ENCODE results near the gene SRRM4.

The SRRM4 gene

GRCh38 chr12:119183942-119184695 lies 202.8 kb downstream of the SRRM4 start:
- Mint-ChIP-seq H3K4me3 (no peak overlapping the region), H3K27me3 (ENCODE audit: low read depth) (no peaks in the 10 kb centered on the region), H3K27ac (no peak overlapping the region), H3K4me1 (ENCODE audit: low read depth) (no peaks in the 10 kb centered on the region), H3K9me3 (no peaks in the 10 kb centered on the region), H3K36me3 (ENCODE audit: low read depth) (no peaks in the 10 kb centered on the region)

- H3K4me1 Mint-ChIP-seq (ENCODE audit: low read depth) = no peaks in the 10 kb centered on the region
- no peak overlapping the region for H3K27ac Mint-ChIP-seq
- H3K9me3 Mint-ChIP-seq = no peaks in the 10 kb centered on the region
- H3K36me3 Mint-ChIP-seq (ENCODE audit: low read depth) = no peaks in the 10 kb centered on the region
- no peaks in the 10 kb centered on the region for H3K27me3 Mint-ChIP-seq (ENCODE audit: low read depth)
- H3K4me3 Mint-ChIP-seq = no peak overlapping the region
Measured at GRCh38 chr12:119195256-119195655, 213.9 kb downstream of the SRRM4 start.

DNA sequence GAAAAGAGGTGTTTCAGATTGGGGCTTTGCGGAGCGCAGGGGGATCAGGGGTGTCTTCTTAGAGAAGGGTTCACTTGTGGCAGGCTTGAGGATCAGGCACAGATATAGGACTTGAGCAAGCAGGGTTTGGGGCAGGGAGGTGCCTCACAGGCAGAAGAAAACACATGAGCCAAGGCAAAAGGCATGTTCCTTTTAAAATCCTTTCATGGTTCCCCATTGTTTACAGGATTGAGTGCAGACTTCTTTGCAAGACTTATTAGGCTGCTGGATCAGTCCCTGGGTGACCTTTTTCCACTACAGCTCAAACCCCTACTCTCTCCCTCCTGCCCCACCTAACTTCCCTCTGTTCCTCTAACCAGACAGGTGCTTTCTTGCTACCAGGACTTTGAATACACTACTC lies 217.1 kb downstream of the SRRM4 start:
- no peak overlapping the region for H3K27ac Mint-ChIP-seq
- H3K4me3 Mint-ChIP-seq = no peak overlapping the region
- no peaks in the 10 kb centered on the region for H3K36me3 Mint-ChIP-seq (ENCODE audit: low read depth)
- H3K9me3 Mint-ChIP-seq = no peaks in the 10 kb centered on the region
- H3K27me3 Mint-ChIP-seq (ENCODE audit: low read depth) = no peaks in the 10 kb centered on the region
- no peaks in the 10 kb centered on the region for H3K4me1 Mint-ChIP-seq (ENCODE audit: low read depth)

GRCh38 chr12:119200601-119201000 lies 219.3 kb downstream of the SRRM4 start:
- H3K9me3 Mint-ChIP-seq = no peaks in the 10 kb centered on the region

GRCh38 chr12:119201789-119202543 lies 220.6 kb downstream of the SRRM4 start:
- Mint-ChIP-seq H3K27me3 (ENCODE audit: low read depth) (no peaks in the 10 kb centered on the region), H3K36me3 (ENCODE audit: low read depth) (no peaks in the 10 kb centered on the region), H3K9me3 (no peaks in the 10 kb centered on the region), H3K4me1 (ENCODE audit: low read depth) (no peaks in the 10 kb centered on the region), H3K4me3 (no peak overlapping the region), H3K27ac (no peak overlapping the region)

More at GRCh38 chr12:119200601-119201000, 219.3 kb downstream of the SRRM4 start:
- no peak overlapping the region for H3K4me3 Mint-ChIP-seq
- H3K27me3 Mint-ChIP-seq (ENCODE audit: low read depth) = no peaks in the 10 kb centered on the region
- H3K27ac Mint-ChIP-seq = no peak overlapping the region
- H3K4me1 Mint-ChIP-seq (ENCODE audit: low read depth) = no peaks in the 10 kb centered on the region
- no peaks in the 10 kb centered on the region for H3K36me3 Mint-ChIP-seq (ENCODE audit: low read depth)

DNA sequence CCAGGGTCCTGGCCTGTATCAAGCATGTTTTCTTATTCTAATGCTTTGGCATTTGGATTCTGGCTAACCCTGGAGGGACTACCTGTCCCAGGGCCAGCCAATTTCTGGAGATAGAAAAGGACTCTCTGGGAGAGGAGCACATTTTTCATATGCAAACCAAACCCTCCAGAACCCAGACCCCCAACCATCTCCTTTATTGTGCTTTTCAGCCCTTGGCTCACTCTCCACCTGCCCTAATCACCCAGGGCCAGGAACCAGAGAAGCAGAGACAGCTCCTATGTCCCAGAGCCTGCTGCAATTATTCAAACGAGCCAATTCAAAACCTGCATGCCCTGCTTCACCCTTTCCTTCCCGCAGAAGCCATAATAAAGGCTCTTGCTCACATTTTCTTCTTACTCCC lies 221.2 kb downstream of the SRRM4 start:
- Mint-ChIP-seq H3K27me3 (ENCODE audit: low read depth) (no peaks in the 10 kb centered on the region), H3K27ac (no peak overlapping the region), H3K36me3 (ENCODE audit: low read depth) (no peaks in the 10 kb centered on the region), H3K4me1 (ENCODE audit: low read depth) (no peaks in the 10 kb centered on the region), H3K4me3 (no peak overlapping the region), H3K9me3 (no peaks in the 10 kb centered on the region)

DNA sequence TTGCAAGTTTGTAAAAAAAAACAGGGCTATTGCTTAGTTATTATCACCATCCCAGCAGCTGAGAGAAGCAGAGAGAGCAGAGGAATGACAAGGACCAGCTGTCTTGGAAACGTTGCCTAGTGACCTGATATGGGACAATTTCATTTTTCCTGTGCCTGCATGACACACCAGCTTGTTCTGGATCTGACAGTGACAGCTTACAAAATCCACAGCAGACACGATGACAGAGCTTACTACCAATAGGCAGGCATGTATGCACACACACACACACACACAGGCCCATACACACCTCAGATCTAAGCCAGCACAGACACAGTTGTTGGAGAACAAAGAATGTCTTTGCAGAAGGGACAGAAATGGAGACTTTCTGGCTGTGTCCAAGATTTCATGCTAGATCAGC lies 222.8 kb downstream of the SRRM4 start:
- Mint-ChIP-seq H3K27me3 (ENCODE audit: low read depth) (no peaks in the 10 kb centered on the region), H3K9me3 (no peaks in the 10 kb centered on the region), H3K4me1 (ENCODE audit: low read depth) (no peaks in the 10 kb centered on the region), H3K36me3 (ENCODE audit: low read depth) (no peaks in the 10 kb centered on the region), H3K4me3 (no peak overlapping the region), H3K27ac (no peak overlapping the region)

DNA sequence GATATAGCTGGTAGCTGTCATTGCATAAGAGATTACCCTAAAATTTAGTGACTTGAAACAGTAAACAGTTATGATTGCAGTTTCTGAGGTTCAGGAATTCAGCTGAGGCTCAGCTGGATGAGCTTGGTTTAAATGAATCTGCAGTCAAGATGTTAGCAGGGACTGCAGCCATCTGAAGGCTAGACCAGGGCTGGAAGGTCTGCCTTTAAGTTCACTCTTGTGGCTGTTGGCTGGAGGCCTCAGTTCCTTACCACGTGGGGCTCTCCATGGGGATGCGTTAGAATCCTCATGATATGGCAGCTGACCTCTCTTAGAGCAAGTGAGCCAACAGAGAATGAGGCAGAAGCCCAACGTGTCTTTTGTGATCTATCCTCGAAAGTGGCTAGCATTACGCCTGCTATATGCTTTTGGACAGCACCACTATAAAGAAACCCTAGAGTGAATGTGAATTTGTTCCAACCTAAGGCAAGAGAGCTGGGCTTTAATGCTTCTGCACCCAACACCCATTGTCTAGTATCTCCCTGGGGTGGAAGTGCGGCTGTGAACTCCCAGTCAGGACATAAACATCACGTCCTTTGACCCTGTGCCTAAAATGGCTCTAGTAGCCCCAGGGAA lies 223.4 kb downstream of the SRRM4 start:
- H3K27me3 Mint-ChIP-seq (ENCODE audit: low read depth) = no peaks in the 10 kb centered on the region

DNA sequence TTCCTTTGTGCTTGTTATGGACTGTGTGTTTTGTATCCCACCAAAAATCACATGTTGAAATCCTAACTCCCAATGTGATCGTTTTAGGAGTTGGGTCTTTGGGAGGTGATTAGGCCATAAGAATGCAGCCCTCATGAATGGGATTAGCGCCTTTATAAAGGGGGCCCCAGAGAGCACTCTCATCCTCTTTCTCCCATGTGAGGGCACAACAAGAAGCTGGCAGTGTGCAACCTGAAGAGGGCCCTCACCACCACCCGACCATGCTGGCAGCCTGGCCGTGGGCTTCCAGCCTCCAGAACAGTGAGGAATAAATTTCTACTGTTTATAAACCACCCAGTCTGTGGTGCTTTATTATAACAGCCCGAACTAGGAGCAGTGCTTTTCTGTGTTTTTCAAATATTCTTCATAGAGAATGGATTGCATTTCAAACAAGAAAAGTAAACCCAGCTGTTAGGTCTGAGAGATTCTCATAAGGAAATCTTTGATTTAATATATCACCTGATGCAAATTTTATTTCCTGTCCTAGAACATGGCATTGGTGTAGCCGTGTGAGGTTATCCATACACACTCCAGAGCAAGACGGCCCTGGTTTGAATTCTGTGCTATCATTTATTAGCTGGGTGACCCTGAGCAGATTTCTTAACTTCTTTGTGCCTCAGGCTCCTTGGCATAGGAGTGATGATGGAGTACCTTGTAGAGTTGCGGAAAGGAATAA lies 225.2 kb downstream of the SRRM4 start:
- no peaks in the 10 kb centered on the region for H3K4me1 Mint-ChIP-seq (ENCODE audit: low read depth)
- H3K9me3 Mint-ChIP-seq = no peaks in the 10 kb centered on the region
- no peaks in the 10 kb centered on the region for H3K36me3 Mint-ChIP-seq (ENCODE audit: low read depth)
- no peak overlapping the region for H3K4me3 Mint-ChIP-seq
- no peak overlapping the region for H3K27ac Mint-ChIP-seq
- no peaks in the 10 kb centered on the region for H3K27me3 Mint-ChIP-seq (ENCODE audit: low read depth)

More for the DNA sequence above, 223.4 kb downstream of the SRRM4 start:
- Mint-ChIP-seq H3K9me3 (no peaks in the 10 kb centered on the region), H3K36me3 (ENCODE audit: low read depth) (no peaks in the 10 kb centered on the region), H3K4me3 (no peak overlapping the region), H3K27ac (no peak overlapping the region), H3K4me1 (ENCODE audit: low read depth) (no peaks in the 10 kb centered on the region)

GRCh38 chr12:119207063-119207560 lies 225.8 kb downstream of the SRRM4 start:
- Mint-ChIP-seq H3K4me1 (ENCODE audit: low read depth) (no peaks in the 10 kb centered on the region), H3K4me3 (no peak overlapping the region), H3K27me3 (ENCODE audit: low read depth) (no peaks in the 10 kb centered on the region), H3K27ac (no peak overlapping the region), H3K36me3 (ENCODE audit: low read depth) (no peaks in the 10 kb centered on the region), H3K9me3 (no peaks in the 10 kb centered on the region)

GRCh38 chr12:119208626-119209061 lies 227.3 kb downstream of the SRRM4 start:
- Mint-ChIP-seq H3K9me3 (no peaks in the 10 kb centered on the region), H3K27me3 (ENCODE audit: low read depth) (no peaks in the 10 kb centered on the region), H3K36me3 (ENCODE audit: low read depth) (no peaks in the 10 kb centered on the region), H3K27ac (no peak overlapping the region), H3K4me3 (no peak overlapping the region), H3K4me1 (ENCODE audit: low read depth) (no peaks in the 10 kb centered on the region)

- H3K36me3 Mint-ChIP-seq (ENCODE audit: low read depth) = no peaks in the 10 kb centered on the region
- no peaks in the 10 kb centered on the region for H3K9me3 Mint-ChIP-seq
- no peaks in the 10 kb centered on the region for H3K27me3 Mint-ChIP-seq (ENCODE audit: low read depth)
- H3K27ac Mint-ChIP-seq = no peak overlapping the region
- no peak overlapping the region for H3K4me3 Mint-ChIP-seq
- no peaks in the 10 kb centered on the region for H3K4me1 Mint-ChIP-seq (ENCODE audit: low read depth)
Measured at GRCh38 chr12:119211884-119212283, 230.5 kb downstream of the SRRM4 start.

Measured in T-helper 1 cell treated with Interleukin-12 subunit alpha and Interleukin-12 subunit beta and Interleukin-4 antibody, amounts not matched to agents 30 μg/mL and 1 μg/mL, for 36 hours (primary cell).